Endothelial cell of umbilical vein (primary cell): Measurements from ENCODE around the gene EPX.

Source experiments
- CTCF ChIP-seq, 2 donors: IDR thresholded peaks; 1 replicate in 1 of 2; 2 replicates in 1 of 2; pipeline ENCODE4 v1.5.1; 2011; ENCODE audit warnings: low read length in 2 of 2, mild to moderate bottlenecking in 2 of 2, moderate library complexity in 2 of 2, control low read depth in 1 of 2, inconsistent platforms in 1 of 2, low read depth in 1 of 2; ENCODE audit not compliant: insufficient read depth in 1 of 2; ENCODE audit errors: extremely low read depth in 1 of 2
- EZH2 ChIP-seq: IDR thresholded peaks from 2 replicates; pipeline ENCODE4 v1.6.1; 2012; ENCODE audit warnings: borderline replicate concordance, low read depth, mild to moderate bottlenecking, moderate library complexity, low read length, inconsistent platforms; ENCODE audit not compliant: severe bottlenecking
- FOS ChIP-seq: IDR thresholded peaks from 2 replicates; pipeline ENCODE4 v1.6.1; 2011; ENCODE audit warnings: mild to moderate bottlenecking, low read length, moderate library complexity, borderline replicate concordance; ENCODE audit not compliant: insufficient read depth
- GATA2 ChIP-seq: IDR thresholded peaks from 2 replicates; pipeline ENCODE4 v1.7.0; 2011; ENCODE audit warnings: low read depth, mild to moderate bottlenecking, moderate library complexity, mixed read lengths, low read length; ENCODE audit not compliant: insufficient read length, insufficient read depth
- JUN ChIP-seq: IDR thresholded peaks from 2 replicates; pipeline ENCODE4 v1.6.1; 2011; ENCODE audit warnings: borderline replicate concordance, low read depth; ENCODE audit not compliant: insufficient read length, insufficient read depth
- MYC ChIP-seq: IDR thresholded peaks from one replicate; pipeline ENCODE4 v1.6.1; 2011; ENCODE audit warnings: mild to moderate bottlenecking, low read depth, low read length
- POLR2A ChIP-seq: IDR thresholded peaks from 2 replicates; pipeline ENCODE4 v1.6.1; 2012; ENCODE audit warnings: low read depth, mild to moderate bottlenecking, control low read depth, low read length
- POLR2AphosphoS5 ChIP-seq: IDR thresholded peaks from 2 replicates; pipeline ENCODE4 v1.6.1; 2012; ENCODE audit warnings: low read depth, mild to moderate bottlenecking, control low read depth, low read length, moderate library complexity; ENCODE audit not compliant: insufficient read depth
- TF ChIP-seq, protein P1 (sequence below): IDR thresholded peaks from 2 replicates; pipeline ENCODE4 v1.6.1; 2011; ENCODE audit not compliant: insufficient read depth, insufficient read length

- TF ChIP-seq POLR2A (no peak), POLR2AphosphoS5 (no peak), CTCF (IDR thresholded peaks at IDR 0.05; ENCODE audit: extremely low read depth in 1 of 2, insufficient read depth in 1 of 2, low read depth in 1 of 2, low read length in 2 of 2) (no peak), EZH2 (no peak), JUN (no peak), FOS (no peak), MYC (no peak), GATA2 (no peak)
- TF ChIP-seq, protein P1, sequence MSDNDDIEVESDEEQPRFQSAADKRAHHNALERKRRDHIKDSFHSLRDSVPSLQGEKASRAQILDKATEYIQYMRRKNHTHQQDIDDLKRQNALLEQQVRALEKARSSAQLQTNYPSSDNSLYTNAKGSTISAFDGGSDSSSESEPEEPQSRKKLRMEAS = no peak
Measured at GRCh38 chr17:58174871-58175270, 17.7 kb upstream of the EPX start.
